ENCODE data around the gene LDHD.

DNA sequence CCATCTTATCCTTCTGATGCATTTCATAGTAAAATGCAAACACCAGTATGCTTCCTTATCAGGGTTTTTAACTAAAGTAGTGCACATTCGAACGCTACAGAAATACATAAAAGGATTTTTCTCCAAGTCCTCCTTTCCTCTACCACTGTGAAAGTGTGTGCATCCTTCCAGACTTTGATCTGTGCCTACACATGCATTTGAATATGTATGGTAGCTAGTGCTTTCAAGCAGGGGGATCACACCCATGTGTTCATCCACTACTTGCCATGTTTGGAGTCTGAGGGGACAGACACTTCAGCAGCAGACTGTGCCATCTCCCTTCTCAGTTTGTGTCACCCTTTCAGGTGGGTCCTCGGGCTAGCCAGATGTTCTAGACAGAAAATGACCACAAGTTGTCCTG lies 14.9 kb downstream of the LDHD start:
- TF ChIP-seq, protein P1, sequence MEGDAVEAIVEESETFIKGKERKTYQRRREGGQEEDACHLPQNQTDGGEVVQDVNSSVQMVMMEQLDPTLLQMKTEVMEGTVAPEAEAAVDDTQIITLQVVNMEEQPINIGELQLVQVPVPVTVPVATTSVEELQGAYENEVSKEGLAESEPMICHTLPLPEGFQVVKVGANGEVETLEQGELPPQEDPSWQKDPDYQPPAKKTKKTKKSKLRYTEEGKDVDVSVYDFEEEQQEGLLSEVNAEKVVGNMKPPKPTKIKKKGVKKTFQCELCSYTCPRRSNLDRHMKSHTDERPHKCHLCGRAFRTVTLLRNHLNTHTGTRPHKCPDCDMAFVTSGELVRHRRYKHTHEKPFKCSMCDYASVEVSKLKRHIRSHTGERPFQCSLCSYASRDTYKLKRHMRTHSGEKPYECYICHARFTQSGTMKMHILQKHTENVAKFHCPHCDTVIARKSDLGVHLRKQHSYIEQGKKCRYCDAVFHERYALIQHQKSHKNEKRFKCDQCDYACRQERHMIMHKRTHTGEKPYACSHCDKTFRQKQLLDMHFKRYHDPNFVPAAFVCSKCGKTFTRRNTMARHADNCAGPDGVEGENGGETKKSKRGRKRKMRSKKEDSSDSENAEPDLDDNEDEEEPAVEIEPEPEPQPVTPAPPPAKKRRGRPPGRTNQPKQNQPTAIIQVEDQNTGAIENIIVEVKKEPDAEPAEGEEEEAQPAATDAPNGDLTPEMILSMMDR (IDR thresholded peaks at IDR 0.05): no peak
- no peak for TF ChIP-seq POLR2A (IDR thresholded peaks at IDR 0.05)
- no peak for TF ChIP-seq POLR2AphosphoS5 (IDR thresholded peaks at IDR 0.05)
